SK-N-MC (cell line): Measurements from ENCODE around the gene DNAAF9.

Experiments used
- DNase-seq: peaks from one replicate; pipeline ENCODE4 v3.0.0-alpha.2; 2011; ENCODE audit warnings: low read depth, low spot score
- H3K27ac ChIP-seq: fragments of 200-600 bp; sonication (generic); 2 replicates; pipeline ENCODE4 v1.5.1; 2016; ENCODE audit warnings: mixed run types
- H3K36me3 ChIP-seq: fragments of 200-600 bp; sonication (generic); 2 replicates; pipeline ENCODE4 v1.6.1; 2017; ENCODE audit warnings: antibody characterized with exemption, low read length, mixed read lengths; ENCODE audit not compliant: insufficient read depth
- H3K4me3 ChIP-seq: fragments of 200-600 bp; sonication (generic); 2 replicates; pipeline ENCODE4 v1.5.1; 2016
- H3K9ac ChIP-seq: fragments of 200-600 bp; sonication (generic); 2 replicates; pipeline ENCODE4 v1.8.0; 2017; ENCODE audit warnings: mixed run types, mixed read lengths; ENCODE audit not compliant: insufficient read length
- H3K9me3 ChIP-seq: fragments of 200-600 bp; sonication (generic); 2 replicates; pipeline ENCODE4 v1.6.1; 2017; ENCODE audit warnings: low read depth, mild to moderate bottlenecking, antibody characterized with exemption, low read length, moderate library complexity, mixed read lengths
- EZH2 ChIP-seq: fragments of 200-600 bp; sonication (generic); IDR thresholded peaks from one replicate; pipeline ENCODE4 v1.6.1; 2017; ENCODE audit warnings: antibody characterized with exemption
- FOXP2 ChIP-seq: optimal IDR thresholded peaks from 2 replicates; pipeline ENCODE3; 2011; ENCODE audit warnings: mild to moderate bottlenecking, moderate library complexity; ENCODE audit not compliant: insufficient read depth; ENCODE audit errors: extremely low read length, control extremely low read depth
- POLR2AphosphoS5 ChIP-seq: IDR thresholded peaks from 2 replicates; pipeline ENCODE4 v1.6.1; 2012; ENCODE audit warnings: mild to moderate bottlenecking, low read depth, low read length, borderline replicate concordance

The DNAAF9 gene

GRCh38 chr20:3396492-3396891 is 11.0 kb downstream of the DNAAF9 start:
- no peak for DNase-seq
- TF ChIP-seq FOXP2, result no peak
- TF ChIP-seq POLR2AphosphoS5, result no peak
- TF ChIP-seq EZH2, result no peak
- Histone ChIP-seq H3K9me3 (no peaks in the 10 kb centered on the region), H3K27ac (no peak overlapping the region), H3K9ac (no peak overlapping the region), H3K36me3 (no peaks in the 10 kb centered on the region), H3K4me3 (no peak overlapping the region)

- Histone ChIP-seq H3K4me3 (no peak overlapping the region), H3K36me3 (no peaks in the 10 kb centered on the region), H3K27ac (no peak overlapping the region), H3K9me3 (no peaks in the 10 kb centered on the region), H3K9ac (no peak overlapping the region)
- TF ChIP-seq EZH2 (no peak), FOXP2 (no peak), POLR2AphosphoS5 (no peak)
- no peak for DNase-seq
These were observed 14.7 kb downstream of the DNAAF9 start for GRCh38 chr20:3392756-3393155.

GRCh38 chr20:3390759-3391425 is 16.6 kb downstream of the DNAAF9 start:
- Histone ChIP-seq H3K27ac (no peak overlapping the region), H3K36me3 (no peaks in the 10 kb centered on the region), H3K9ac (no peak overlapping the region), H3K4me3 (no peak overlapping the region), H3K9me3 (no peaks in the 10 kb centered on the region)
- DNase-seq, result no peak
- TF ChIP-seq FOXP2, result no peak
- no peak for TF ChIP-seq POLR2AphosphoS5
- no peak for TF ChIP-seq EZH2

GRCh38 chr20:3383878-3384495 is 23.5 kb downstream of the DNAAF9 start:
- no peak for DNase-seq
- H3K36me3 ChIP-seq, result no peaks in the 10 kb centered on the region
- TF ChIP-seq FOXP2, result no peak
- TF ChIP-seq POLR2AphosphoS5, result no peak
- no peak for TF ChIP-seq EZH2

GRCh38 chr20:3382836-3383235 is 24.6 kb downstream of the DNAAF9 start:
- Histone ChIP-seq H3K4me3 (no peak overlapping the region), H3K36me3 (no peaks in the 10 kb centered on the region), H3K9me3 (no peaks in the 10 kb centered on the region), H3K27ac (no peak overlapping the region), H3K9ac (no peak overlapping the region)
- TF ChIP-seq POLR2AphosphoS5, result no peak
- TF ChIP-seq FOXP2, result no peak
- no peak for TF ChIP-seq EZH2
- no peak for DNase-seq

More at GRCh38 chr20:3383878-3384495, 23.5 kb downstream of the DNAAF9 start:
- H3K27ac ChIP-seq, result no peak overlapping the region
- no peaks in the 10 kb centered on the region for H3K9me3 ChIP-seq
- no peak overlapping the region for H3K4me3 ChIP-seq
- H3K9ac ChIP-seq, result no peak overlapping the region

- Histone ChIP-seq H3K9me3 (no peaks in the 10 kb centered on the region), H3K4me3 (no peak overlapping the region), H3K9ac (no peak overlapping the region), H3K36me3 (no peaks in the 10 kb centered on the region), H3K27ac (no peak overlapping the region)
- no peak for TF ChIP-seq POLR2AphosphoS5
- no peak for TF ChIP-seq FOXP2
- TF ChIP-seq EZH2, result no peak
- no peak for DNase-seq
These were observed 27.0 kb downstream of the DNAAF9 start for GRCh38 chr20:3380228-3381070.

GRCh38 chr20:3378138-3378537 is 29.3 kb downstream of the DNAAF9 start:
- Histone ChIP-seq H3K27ac (no peak overlapping the region), H3K4me3 (no peak overlapping the region), H3K36me3 (peaks cover 9% of the 10 kb centered on the region; the same call in 1 of the 2 replicates)

GRCh38 chr20:3377644-3378043 is 29.8 kb downstream of the DNAAF9 start:
- no peak overlapping the region for H3K27ac ChIP-seq
- DNase-seq, result no peak
- TF ChIP-seq POLR2AphosphoS5 (no peak), FOXP2 (no peak), EZH2 (no peak)
- no peak overlapping the region for H3K9ac ChIP-seq
- peaks cover 9% of the 10 kb centered on the region; the same call in 1 of the 2 replicates for H3K36me3 ChIP-seq
- H3K9me3 ChIP-seq, result no peaks in the 10 kb centered on the region
- no peak overlapping the region for H3K4me3 ChIP-seq

More at GRCh38 chr20:3378138-3378537, 29.3 kb downstream of the DNAAF9 start:
- no peak for TF ChIP-seq POLR2AphosphoS5
- Histone ChIP-seq H3K9ac (no peak overlapping the region), H3K9me3 (no peaks in the 10 kb centered on the region)
- DNase-seq, result no peak
